Endothelial cell of umbilical vein (primary cell): ENCODE data around the gene KHNYN. TPM values are rescaled to one million over a fixed set of nuclear protein-coding genes. Genes with fewer than 3 reads are reported as not detected.
A peak's percentile ranks its signal among the peaks of the same experiment; 100 is the strongest.

Experiments
- BruUV-seq: library from RNA; stranded (reverse); fragments of 400-500 nt; replicated peaks from 2 replicates; lab custom pipeline; 2021; lab: Mats Ljungman, UMichigan
- CTCF ChIA-PET: fragments of 300-600, 350-600 bp; sonication (Branson Sonifier 250); formaldehyde crosslinking; loops from one replicate; lab custom pipeline; 2021; ENCODE audit warnings: antibody characterized with exemption, inconsistent platforms; lab: Charles Lee
- POLR2A ChIA-PET: fragments of 300-600, 350-600 bp; sonication (Branson Sonifier 250); formaldehyde crosslinking; loops from one replicate; lab custom pipeline; 2021; ENCODE audit warnings: antibody characterized with exemption, inconsistent platforms; lab: Charles Lee
- DNase-seq: peaks from one replicate; pipeline ENCODE4 v3.0.0-alpha.2; 2011; ENCODE audit warnings: low read depth, low spot score
- FAIRE-seq: peaks from 2 replicates; lab custom pipeline; 2011; peaks lifted over from hg19 to GRCh38; lab: Jason Lieb, UNC
- H2AFZ ChIP-seq: 2 replicates; pipeline ENCODE4 v1.6.0; 2012; ENCODE audit warnings: low read depth, low read length, control low read depth, inconsistent platforms
- H3K27ac ChIP-seq: 2 replicates; pipeline ENCODE4 v1.5.1; 2011; ENCODE audit warnings: low read depth, mild to moderate bottlenecking, control low read depth, low read length, moderate library complexity; ENCODE audit not compliant: insufficient read depth
- H3K27me3 ChIP-seq, 2 experiments: 2 replicates each; pipeline versions ENCODE4 v1.6.0 to v1.6.1; 2011; ENCODE audit warnings: low read length in 2 of 2, mixed read lengths in 1 of 2; ENCODE audit not compliant: control insufficient read depth in 2 of 2, insufficient read depth in 2 of 2
- H3K36me3 ChIP-seq, 2 experiments: 2 replicates in 1 of 2; 3 replicates in 1 of 2; pipeline ENCODE4 v1.5.1; 2011; ENCODE audit warnings: low read length in 2 of 2, mild to moderate bottlenecking in 1 of 2, moderate library complexity in 1 of 2; ENCODE audit not compliant: control insufficient read depth in 2 of 2, insufficient read depth in 2 of 2; ENCODE audit errors: extremely low read depth in 1 of 2
- H3K4me1 ChIP-seq: 3 replicates; pipeline ENCODE4 v1.5.1; 2011; ENCODE audit warnings: mild to moderate bottlenecking, low read length; ENCODE audit not compliant: control insufficient read depth, insufficient read depth; ENCODE audit errors: extremely low read depth
- H3K4me2 ChIP-seq: 2 replicates; pipeline ENCODE4 v1.6.1; 2011; ENCODE audit warnings: low read length, control low read depth, mixed read lengths; ENCODE audit not compliant: insufficient read depth
- H3K4me3 ChIP-seq, 3 experiments: fragments of 200-600 bp in 1 of 3; sonication (generic), shearing (Covaris generic) in 1 of 3; replicated peaks in 1 of 3; 2 replicates each; pipeline ENCODE4 v1.5.1; 2011 to 2016; ENCODE audit warnings: control low read depth in 3 of 3, low read length in 3 of 3, mild to moderate bottlenecking in 2 of 3, inconsistent platforms in 1 of 3, low read depth in 1 of 3, moderate library complexity in 1 of 3; ENCODE audit not compliant: insufficient read depth in 1 of 3
- H3K79me2 ChIP-seq: 2 replicates; pipeline ENCODE4 v1.6.0; 2012; ENCODE audit warnings: low read length, inconsistent platforms; ENCODE audit not compliant: control insufficient read depth, insufficient read depth
- H3K9ac ChIP-seq: replicated peaks from 2 replicates; pipeline ENCODE3; 2011; ENCODE audit warnings: low read length, control low read depth; ENCODE audit not compliant: insufficient read depth; ENCODE audit errors: extremely low read depth
- H3K9me1 ChIP-seq: replicated peaks from 3 replicates; pipeline ENCODE4 v1.6.0; 2011; ENCODE audit warnings: mild to moderate bottlenecking, low read length; ENCODE audit not compliant: control insufficient read depth, insufficient read depth; ENCODE audit errors: extremely low read depth
- H3K9me3 ChIP-seq: replicated peaks from 2 replicates; pipeline ENCODE4 v1.5.1; 2012; ENCODE audit warnings: low read length, inconsistent platforms; ENCODE audit not compliant: control insufficient read depth, insufficient read depth
- H4K20me1 ChIP-seq: replicated peaks from 2 replicates; pipeline ENCODE3; 2011; ENCODE audit warnings: mild to moderate bottlenecking, low read length; ENCODE audit not compliant: control insufficient read depth, insufficient read depth; ENCODE audit errors: extremely low read depth
- CTCF ChIP-seq, 2 donors: IDR thresholded peaks; 1 replicate in 1 of 2; 2 replicates in 1 of 2; pipeline ENCODE4 v1.5.1; 2011; ENCODE audit warnings: low read length in 2 of 2, mild to moderate bottlenecking in 2 of 2, moderate library complexity in 2 of 2, control low read depth in 1 of 2, inconsistent platforms in 1 of 2, low read depth in 1 of 2; ENCODE audit not compliant: insufficient read depth in 1 of 2; ENCODE audit errors: extremely low read depth in 1 of 2
- EZH2 ChIP-seq: IDR thresholded peaks from 2 replicates; pipeline ENCODE4 v1.6.1; 2012; ENCODE audit warnings: borderline replicate concordance, low read depth, mild to moderate bottlenecking, moderate library complexity, low read length, inconsistent platforms; ENCODE audit not compliant: severe bottlenecking
- FOS ChIP-seq: IDR thresholded peaks from 2 replicates; pipeline ENCODE4 v1.6.1; 2011; ENCODE audit warnings: mild to moderate bottlenecking, low read length, moderate library complexity, borderline replicate concordance; ENCODE audit not compliant: insufficient read depth
- GATA2 ChIP-seq: IDR thresholded peaks from 2 replicates; pipeline ENCODE4 v1.7.0; 2011; ENCODE audit warnings: low read depth, mild to moderate bottlenecking, moderate library complexity, mixed read lengths, low read length; ENCODE audit not compliant: insufficient read length, insufficient read depth
- JUN ChIP-seq: IDR thresholded peaks from 2 replicates; pipeline ENCODE4 v1.6.1; 2011; ENCODE audit warnings: borderline replicate concordance, low read depth; ENCODE audit not compliant: insufficient read length, insufficient read depth
- MYC ChIP-seq: IDR thresholded peaks from one replicate; pipeline ENCODE4 v1.6.1; 2011; ENCODE audit warnings: mild to moderate bottlenecking, low read depth, low read length
- POLR2A ChIP-seq: IDR thresholded peaks from 2 replicates; pipeline ENCODE4 v1.6.1; 2012; ENCODE audit warnings: low read depth, mild to moderate bottlenecking, control low read depth, low read length
- POLR2AphosphoS5 ChIP-seq: IDR thresholded peaks from 2 replicates; pipeline ENCODE4 v1.6.1; 2012; ENCODE audit warnings: low read depth, mild to moderate bottlenecking, control low read depth, low read length, moderate library complexity; ENCODE audit not compliant: insufficient read depth
- dilution Hi-C: fragments of 300-500 bp; cut with MboI; formaldehyde crosslinking; loops from one replicate; pipeline ENCODE4 v1.15.0; 2019; ENCODE audit warnings: low sequenced_read_pairs; ENCODE audit not compliant: extremely low pct_ligation_motif_present
- intact Hi-C: fragments of 100-400 bp; cut with micrococcal nuclease; formaldehyde crosslinking; loops from one replicate; pipeline ENCODE4 v1.10.0; 2022
- polyA plus RNA-seq, 4 experiments: library from polyadenylated mRNA; depleted of rRNA in 3 of 4; stranded (reverse) in 3 of 4; unstranded in 1 of 4; fragments of >200 nt; gene quantifications; 2 replicates each; pipeline versions ENCODE4 v1.2.1 to v1.2.3, GENCODE V29; 2011 to 2012; ENCODE audit warnings: missing spikeins in 1 of 4
- total RNA-seq: library from RNA; stranded (reverse); gene quantifications from 2 replicates; pipeline ENCODE4 v1.2.3, GENCODE V29; 2021

Gene KHNYN
- total and polyA plus RNA-seq, 2 donors (not counting 3 experiments of a cell fraction or from before 2014, with no cell fraction given): 25.4 to 63.3 TPM

- Histone ChIP-seq H3K4me3 (no peak overlapping the region), H3K9me1 (no peaks in the 10 kb centered on the region), H4K20me1 (no peaks in the 10 kb centered on the region), H2AFZ (no peak overlapping the region), H3K27ac (no peak overlapping the region), H3K9me3 (no peaks in the 10 kb centered on the region), H3K9ac (no peak overlapping the region), H3K36me3 (no peaks in the 10 kb centered on the region), H3K4me1 (peaks cover 22% of the 10 kb centered on the region), H3K4me2 (no peak overlapping the region), H3K27me3 (no peaks in the 10 kb centered on the region), H3K79me2 (no peaks in the 10 kb centered on the region)
- no peak for TF ChIP-seq MYC
- no peak for TF ChIP-seq EZH2
- TF ChIP-seq CTCF (IDR thresholded peaks at IDR 0.05; ENCODE audit: extremely low read depth in 1 of 2, insufficient read depth in 1 of 2, low read depth in 1 of 2, low read length in 2 of 2): no peak
- TF ChIP-seq FOS: no peak
- TF ChIP-seq POLR2AphosphoS5: no peak
- TF ChIP-seq JUN: no peak
- no peak for TF ChIP-seq GATA2
- no peak for TF ChIP-seq POLR2A
- peak; percentile 10 for DNase-seq
- dilution Hi-C loops: no loop called here
- intact Hi-C loops: no loop called here
- BruUV-seq: no TSS peak
- ChIA-PET CTCF (interaction anchor here (1.4 to 4.3 kb wide), 2 partner anchors 34 to 64 kb away, joined by 5 to 34 read pairs; no protein-coding TSS in a partner anchor), POLR2A (interaction anchor here (0.8 to 1.5 kb wide), 2 partner anchors 27 to 32 kb away, joined by 4 to 9 read pairs; partner anchors contain the start of genes CBLN3 and KHNYN)
- no peak for FAIRE-seq
These were observed 32.0 kb upstream of the KHNYN start for GRCh38 chr14:24397639-24398292.
